Keratinocyte (primary cell): ENCODE measurements around the gene SCNN1A. TPM values are rescaled to one million over a fixed set of nuclear protein-coding genes. Genes with fewer than 3 reads are reported as not detected.

ENCODE experiments used
- DNase-seq: peaks from one replicate; pipeline ENCODE4 v3.0.0-alpha.2; 2011; ENCODE audit warnings: low read depth, missing footprints, low spot score
- FAIRE-seq: peaks from 2 replicates; lab custom pipeline; 2011; peaks lifted over from hg19 to GRCh38; lab: Jason Lieb, UNC
- H2AFZ ChIP-seq: 2 replicates; pipeline ENCODE4 v1.6.0; 2012; ENCODE audit warnings: low read length, control low read depth, inconsistent platforms; ENCODE audit not compliant: control insufficient read depth
- H3K27ac ChIP-seq: 2 replicates; pipeline ENCODE4 v1.5.1; 2011; ENCODE audit warnings: low read length; ENCODE audit not compliant: control insufficient read depth, insufficient read depth
- H3K27me3 ChIP-seq: 3 replicates; pipeline ENCODE4 v1.6.0; 2011; ENCODE audit warnings: low read length; ENCODE audit not compliant: control insufficient read depth, insufficient read depth; ENCODE audit errors: extremely low read depth
- H3K36me3 ChIP-seq, 2 experiments: 2 replicates in 1 of 2; 3 replicates in 1 of 2; pipeline ENCODE4 v1.5.1; 2011; ENCODE audit warnings: low read length in 2 of 2, mild to moderate bottlenecking in 1 of 2; ENCODE audit not compliant: control insufficient read depth in 2 of 2, insufficient read depth in 2 of 2; ENCODE audit errors: extremely low read depth in 1 of 2
- H3K4me1 ChIP-seq: 3 replicates; pipeline ENCODE4 v1.5.1; 2011; ENCODE audit warnings: low read length; ENCODE audit not compliant: control insufficient read depth, insufficient read depth; ENCODE audit errors: extremely low read depth
- H3K4me2 ChIP-seq: 3 replicates; pipeline ENCODE4 v1.6.0; 2011; ENCODE audit warnings: low read depth, low read length; ENCODE audit not compliant: control insufficient read depth, insufficient read depth; ENCODE audit errors: extremely low read depth
- H3K4me3 ChIP-seq, 3 experiments: fragments of 200-600 bp in 1 of 3; sonication (generic) in 1 of 3; 2 replicates in 2 of 3; 3 replicates in 1 of 3; pipeline ENCODE4 v1.5.1; 2011 to 2016; ENCODE audit warnings: low read length in 3 of 3, mild to moderate bottlenecking in 3 of 3, control low read depth in 2 of 3, inconsistent platforms in 1 of 3, low read depth in 1 of 3, mixed read lengths in 1 of 3, mixed run types in 1 of 3, moderate library complexity in 1 of 3; ENCODE audit not compliant: control insufficient read depth in 2 of 3, insufficient read depth in 2 of 3; ENCODE audit errors: extremely low read depth in 1 of 3
- H3K79me2 ChIP-seq: 2 replicates; pipeline ENCODE4 v1.6.0; 2012; ENCODE audit warnings: low read length; ENCODE audit not compliant: control insufficient read depth, insufficient read depth
- H3K9ac ChIP-seq: 3 replicates; pipeline ENCODE4 v1.6.0; 2011; ENCODE audit warnings: low read length; ENCODE audit not compliant: control insufficient read depth, insufficient read depth; ENCODE audit errors: extremely low read depth
- H3K9me1 ChIP-seq: 3 replicates; pipeline ENCODE4 v1.6.0; 2011; ENCODE audit warnings: low read length; ENCODE audit not compliant: control insufficient read depth, insufficient read depth; ENCODE audit errors: extremely low read depth
- H3K9me3 ChIP-seq: 2 replicates; pipeline ENCODE4 v1.5.1; 2012; ENCODE audit warnings: low read depth, low read length; ENCODE audit not compliant: control insufficient read depth
- H4K20me1 ChIP-seq: 3 replicates; pipeline ENCODE4 v1.6.0; 2011; ENCODE audit warnings: low read length; ENCODE audit not compliant: control insufficient read depth, insufficient read depth; ENCODE audit errors: extremely low read depth
- CTCF ChIP-seq, 3 experiments: IDR thresholded peaks in 1 of 3; conservative IDR thresholded peaks in 1 of 3; optimal IDR thresholded peaks in 1 of 3; 2 replicates in 2 of 3; 3 replicates in 1 of 3; pipeline versions ENCODE3 to v1.5.1; 2011; ENCODE audit warnings: low read length in 3 of 3, mild to moderate bottlenecking in 3 of 3, moderate library complexity in 2 of 3, control low read depth in 1 of 3, inconsistent platforms in 1 of 3; ENCODE audit not compliant: insufficient read depth in 2 of 3; ENCODE audit errors: extremely low read depth in 1 of 3
- EZH2 ChIP-seq: IDR thresholded peaks from one replicate; pipeline ENCODE4 v1.6.1; 2012; ENCODE audit warnings: inconsistent platforms, mild to moderate bottlenecking, low read length, moderate library complexity
- dilution Hi-C: fragments of 300-500 bp; cut with MboI; formaldehyde crosslinking; loops from one replicate; pipeline ENCODE4 v1.7.0; 2020; ENCODE audit warnings: low sequenced_read_pairs; ENCODE audit not compliant: extremely low pct_ligation_motif_present
- polyA plus RNA-seq, 5 experiments: library from polyadenylated mRNA; depleted of rRNA in 3 of 5; stranded (reverse) in 3 of 5; stranded (forward) in 1 of 5; unstranded in 1 of 5; fragments of >200 nt; gene quantifications; 1 replicate in 1 of 5; 2 replicates in 3 of 5; 3 replicates in 1 of 5; pipeline versions ENCODE4 v1.2.1 to v1.2.3, GENCODE V29; 2011 to 2012; ENCODE audit warnings: missing spikeins in 2 of 5, low read depth in 1 of 5, low replicate concordance in 1 of 5

SCNN1A gene
- polyA plus RNA-seq, 1 donor (not counting 4 experiments of a cell fraction or from before 2014, with no cell fraction given) = 11.1 TPM

- H3K79me2 ChIP-seq = no peaks in the 10 kb centered on the region
- no peak overlapping the region for H3K9ac ChIP-seq
- H3K9me1 ChIP-seq = peaks cover 4% of the 10 kb centered on the region
- no peak overlapping the region for H3K4me2 ChIP-seq
- dilution Hi-C loops = no loop called here
- peaks cover 0 to 2% of the 10 kb centered on the region in 2 experiments for H3K36me3 ChIP-seq
- no peaks in the 10 kb centered on the region for H3K9me3 ChIP-seq
- no peak for DNase-seq
- H3K27ac ChIP-seq = no peak overlapping the region
- no peaks in the 10 kb centered on the region for H3K4me1 ChIP-seq
- no peak overlapping the region for H2AFZ ChIP-seq
- no peaks in the 10 kb centered on the region for H3K27me3 ChIP-seq
- H3K4me3 ChIP-seq = no peak overlapping the region
- TF ChIP-seq EZH2 (no peak), CTCF (optimal IDR thresholded peaks at IDR 0.05 in 1 of 3, IDR thresholded peaks at IDR 0.05 in 1 of 3, conservative IDR thresholded peaks at IDR 0.05 in 1 of 3; ENCODE audit: extremely low read depth in 1 of 3, insufficient read depth in 2 of 3, low read length in 3 of 3) (no peak)
- no peak for FAIRE-seq
- no peaks in the 10 kb centered on the region for H4K20me1 ChIP-seq
These were observed 22.9 kb downstream of the SCNN1A start for GRCh38 chr12:6352193-6353173.

GRCh38 chr12:6351622-6352021 lies 23.7 kb downstream of the SCNN1A start:
- H3K4me3 ChIP-seq = no peak overlapping the region
- H4K20me1 ChIP-seq = no peaks in the 10 kb centered on the region
- no peaks in the 10 kb centered on the region for H3K4me1 ChIP-seq
- H3K4me2 ChIP-seq = no peak overlapping the region
- H3K9me3 ChIP-seq = no peaks in the 10 kb centered on the region
- DNase-seq = no peak
- no peak overlapping the region for H3K9ac ChIP-seq
- H3K79me2 ChIP-seq = no peaks in the 10 kb centered on the region
- no peak overlapping the region for H2AFZ ChIP-seq
- H3K27ac ChIP-seq = no peak overlapping the region
- no peak for FAIRE-seq
- no peak for TF ChIP-seq CTCF (optimal IDR thresholded peaks at IDR 0.05 in 1 of 3, IDR thresholded peaks at IDR 0.05 in 1 of 3, conservative IDR thresholded peaks at IDR 0.05 in 1 of 3; ENCODE audit: extremely low read depth in 1 of 3, insufficient read depth in 2 of 3, low read length in 3 of 3)
- H3K27me3 ChIP-seq = no peaks in the 10 kb centered on the region
- dilution Hi-C loops = no loop called here
- H3K9me1 ChIP-seq = peaks cover 4% of the 10 kb centered on the region
- H3K36me3 ChIP-seq = peaks cover 0 to 2% of the 10 kb centered on the region in 2 experiments
